Nephron progenitor cell (in vitro differentiated cells): ENCODE results near the gene UTP11.

ENCODE experiments used
- DNase-seq: peaks from one replicate; pipeline ENCODE4 v3.0.0; 2021
- H3K27ac Mint-ChIP-seq: 2 replicates; pipeline ENCODE4 v1.8.0; 2021; ENCODE audit warnings: mild to moderate bottlenecking, moderate library complexity, mixed read lengths
- H3K27me3 Mint-ChIP-seq: 2 replicates; pipeline ENCODE4 v1.8.0; 2021; ENCODE audit warnings: mild to moderate bottlenecking, low read depth, mixed read lengths; ENCODE audit not compliant: poor library complexity
- H3K36me3 Mint-ChIP-seq: 2 replicates; pipeline ENCODE4 v1.8.0; 2021; ENCODE audit warnings: low read depth, mixed read lengths
- H3K4me1 Mint-ChIP-seq: 2 replicates; pipeline ENCODE4 v1.8.0; 2021; ENCODE audit warnings: mixed read lengths
- H3K4me3 Mint-ChIP-seq: 2 replicates; pipeline ENCODE4 v1.8.0; 2021; ENCODE audit warnings: mild to moderate bottlenecking, moderate library complexity, mixed read lengths
- H3K9me3 Mint-ChIP-seq: 2 replicates; pipeline ENCODE4 v1.8.0; 2021; ENCODE audit warnings: mild to moderate bottlenecking, moderate library complexity, mixed read lengths
- CTCF ChIP-seq: fragments of 200-600 bp; sonication (generic); IDR thresholded peaks from 2 replicates; pipeline ENCODE4 v1.5.0; 2021; ENCODE audit warnings: antibody characterized with exemption

Gene UTP11

GRCh38 chr1:38064197-38064903 is 51.8 kb downstream of the UTP11 start:
- Mint-ChIP-seq H3K36me3 (no peaks in the 10 kb centered on the region), H3K9me3 (no peaks in the 10 kb centered on the region), H3K4me3 (no peak overlapping the region), H3K4me1 (peaks cover 6% of the 10 kb centered on the region), H3K27ac (no peak overlapping the region), H3K27me3 (peaks cover 44% of the 10 kb centered on the region)
- no peak for TF ChIP-seq CTCF
- no peak for DNase-seq

- Mint-ChIP-seq H3K4me1 (peaks cover 9% of the 10 kb centered on the region), H3K27ac (no peak overlapping the region), H3K4me3 (no peak overlapping the region), H3K9me3 (no peaks in the 10 kb centered on the region), H3K36me3 (no peaks in the 10 kb centered on the region), H3K27me3 (peaks cover 55% of the 10 kb centered on the region)
- no peak for TF ChIP-seq CTCF
- no peak for DNase-seq
Observed at GRCh38 chr1:38068220-38068979, 55.9 kb downstream of the UTP11 start.

- H3K27me3 Mint-ChIP-seq, result peaks cover 55% of the 10 kb centered on the region
- DNase-seq, result no peak
- no peak for TF ChIP-seq CTCF
- H3K4me1 Mint-ChIP-seq, result peaks cover 15% of the 10 kb centered on the region
- no peak overlapping the region for H3K4me3 Mint-ChIP-seq
- H3K27ac Mint-ChIP-seq, result no peak overlapping the region
- H3K36me3 Mint-ChIP-seq, result no peaks in the 10 kb centered on the region
- no peaks in the 10 kb centered on the region for H3K9me3 Mint-ChIP-seq
Observed at GRCh38 chr1:38068980-38069340, 56.4 kb downstream of the UTP11 start.

GRCh38 chr1:38071312-38072256 is 59.0 kb downstream of the UTP11 start:
- Mint-ChIP-seq H3K4me1 (peaks cover 10% of the 10 kb centered on the region), H3K27ac (no peak overlapping the region), H3K27me3 (peaks cover 55% of the 10 kb centered on the region), H3K9me3 (no peaks in the 10 kb centered on the region), H3K4me3 (no peak overlapping the region), H3K36me3 (no peaks in the 10 kb centered on the region)
- no peak for DNase-seq
- no peak for TF ChIP-seq CTCF

- no peak overlapping the region for H3K4me3 Mint-ChIP-seq
- H3K27me3 Mint-ChIP-seq, result peaks cover 51% of the 10 kb centered on the region
- no peak for TF ChIP-seq CTCF
- DNase-seq, result no peak
- no peak overlapping the region for H3K27ac Mint-ChIP-seq
- H3K36me3 Mint-ChIP-seq, result no peaks in the 10 kb centered on the region
- no peaks in the 10 kb centered on the region for H3K9me3 Mint-ChIP-seq
- H3K4me1 Mint-ChIP-seq, result peaks cover 10% of the 10 kb centered on the region
Observed at GRCh38 chr1:38072858-38073257, 60.3 kb downstream of the UTP11 start.
